ENCODE measurements around the gene PRKCA.

PRKCA gene

GRCh38 chr17:66750781-66751543, 448.5 kb downstream of the PRKCA start:
- no peak overlapping the region for H2AFZ ChIP-seq (ENCODE audit: low read depth, low read length)
- H3K79me2 ChIP-seq (ENCODE audit: low read length): no peaks in the 10 kb centered on the region
- no peak overlapping the region for H3K9ac ChIP-seq (ENCODE audit: low read length)
- H3K4me1 ChIP-seq (ENCODE audit: low read length): no peaks in the 10 kb centered on the region
- no peak overlapping the region for H3K27ac ChIP-seq (ENCODE audit: low read length)
- no peaks in the 10 kb centered on the region for H3K36me3 ChIP-seq (replicated peaks; ENCODE audit: low read depth, low read length)
- no peaks in the 10 kb centered on the region for H3K27me3 ChIP-seq (ENCODE audit: low read depth, low read length)
- H3K4me2 ChIP-seq (ENCODE audit: low read length): no peak overlapping the region
- no peak overlapping the region for H3K4me3 ChIP-seq (ENCODE audit: low read length)
- H4K20me1 ChIP-seq (ENCODE audit: insufficient read depth, low read length): no peaks in the 10 kb centered on the region
- TF ChIP-seq EZH2phosphoT487 (IDR thresholded peaks at IDR 0.05; ENCODE audit: low read depth) (no peak), CTCF (IDR thresholded peaks at IDR 0.05; ENCODE audit: low read depth, low read length) (no peak)
- no peaks in the 10 kb centered on the region for H3K9me3 ChIP-seq (ENCODE audit: insufficient read depth, low read length)

GRCh38 chr17:66751771-66752170, 449.4 kb downstream of the PRKCA start:
- H3K4me3 ChIP-seq (ENCODE audit: low read length): no peak overlapping the region
- TF ChIP-seq CTCF (IDR thresholded peaks at IDR 0.05; ENCODE audit: low read depth, low read length): no peak
- no peak for TF ChIP-seq EZH2phosphoT487 (IDR thresholded peaks at IDR 0.05; ENCODE audit: low read depth)
- H3K79me2 ChIP-seq (ENCODE audit: low read length): no peaks in the 10 kb centered on the region
- no peak overlapping the region for H3K27ac ChIP-seq (ENCODE audit: low read length)
- no peaks in the 10 kb centered on the region for H3K36me3 ChIP-seq (replicated peaks; ENCODE audit: low read depth, low read length)
- no peaks in the 10 kb centered on the region for H4K20me1 ChIP-seq (ENCODE audit: insufficient read depth, low read length)
- no peak overlapping the region for H3K4me2 ChIP-seq (ENCODE audit: low read length)
- H3K4me1 ChIP-seq (ENCODE audit: low read length): no peaks in the 10 kb centered on the region
- no peaks in the 10 kb centered on the region for H3K27me3 ChIP-seq (ENCODE audit: low read depth, low read length)
- no peak overlapping the region for H3K9ac ChIP-seq (ENCODE audit: low read length)
- no peaks in the 10 kb centered on the region for H3K9me3 ChIP-seq (ENCODE audit: insufficient read depth, low read length)
- H2AFZ ChIP-seq (ENCODE audit: low read depth, low read length): no peak overlapping the region

GRCh38 chr17:66752411-66752810, 450.0 kb downstream of the PRKCA start:
- Histone ChIP-seq H3K9me3 (ENCODE audit: insufficient read depth, low read length) (no peaks in the 10 kb centered on the region), H3K79me2 (ENCODE audit: low read length) (no peaks in the 10 kb centered on the region), H4K20me1 (ENCODE audit: insufficient read depth, low read length) (no peaks in the 10 kb centered on the region), H3K9ac (ENCODE audit: low read length) (no peak overlapping the region), H3K27ac (ENCODE audit: low read length) (no peak overlapping the region), H2AFZ (ENCODE audit: low read depth, low read length) (no peak overlapping the region), H3K36me3 (replicated peaks; ENCODE audit: low read depth, low read length) (no peaks in the 10 kb centered on the region), H3K4me3 (ENCODE audit: low read length) (no peak overlapping the region), H3K27me3 (ENCODE audit: low read depth, low read length) (no peaks in the 10 kb centered on the region), H3K4me1 (ENCODE audit: low read length) (no peaks in the 10 kb centered on the region), H3K4me2 (ENCODE audit: low read length) (no peak overlapping the region)
- TF ChIP-seq EZH2phosphoT487 (IDR thresholded peaks at IDR 0.05; ENCODE audit: low read depth) (no peak), CTCF (IDR thresholded peaks at IDR 0.05; ENCODE audit: low read depth, low read length) (no peak)

DNA sequence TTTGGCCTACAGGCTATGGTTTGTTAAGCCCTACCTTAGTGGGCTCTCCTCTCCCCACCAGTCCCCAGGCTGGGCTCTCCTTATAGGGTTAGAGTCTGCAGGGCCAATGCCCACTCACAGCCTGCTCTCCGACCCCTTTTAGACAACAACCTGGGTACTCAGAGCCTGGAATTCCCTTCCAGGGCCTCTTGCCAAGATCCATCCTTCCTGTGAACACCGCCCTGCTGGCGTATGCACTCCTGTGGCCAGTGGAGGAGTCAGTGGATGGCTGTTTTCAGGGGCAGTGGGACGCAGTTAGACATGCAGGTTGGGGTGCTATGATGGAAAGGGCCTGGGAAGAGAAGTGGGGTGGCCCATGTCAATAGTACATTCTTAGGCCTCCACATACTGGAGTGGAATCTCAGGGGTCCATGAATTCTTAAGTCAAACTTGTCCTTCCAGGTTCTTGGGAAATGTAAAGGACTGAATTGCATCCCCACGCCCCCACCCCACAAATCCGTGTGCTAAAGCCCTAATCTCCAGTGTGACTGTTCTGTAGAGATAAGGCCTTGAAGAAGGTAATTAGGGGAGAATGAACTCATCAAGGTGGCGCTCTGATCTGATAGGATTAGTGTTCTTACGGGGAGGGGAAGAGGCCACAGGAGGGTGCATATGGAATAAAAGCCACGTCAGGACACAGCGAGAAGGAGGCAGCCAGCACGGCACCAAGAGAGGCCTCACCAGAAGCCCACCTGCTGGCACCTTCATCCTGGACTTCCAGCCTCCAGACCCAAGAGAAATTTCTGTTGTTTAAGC, 450.9 kb downstream of the PRKCA start:
- no peak overlapping the region for H3K9ac ChIP-seq (ENCODE audit: low read length)
- H3K79me2 ChIP-seq (ENCODE audit: low read length): no peaks in the 10 kb centered on the region
- no peaks in the 10 kb centered on the region for H3K36me3 ChIP-seq (replicated peaks; ENCODE audit: low read depth, low read length)
- H3K4me1 ChIP-seq (ENCODE audit: low read length): no peaks in the 10 kb centered on the region
- no peak overlapping the region for H3K4me2 ChIP-seq (ENCODE audit: low read length)
- no peaks in the 10 kb centered on the region for H3K27me3 ChIP-seq (ENCODE audit: low read depth, low read length)
- TF ChIP-seq CTCF (IDR thresholded peaks at IDR 0.05; ENCODE audit: low read depth, low read length) (no peak), EZH2phosphoT487 (IDR thresholded peaks at IDR 0.05; ENCODE audit: low read depth) (no peak)
- H3K4me3 ChIP-seq (ENCODE audit: low read length): no peak overlapping the region
- H4K20me1 ChIP-seq (ENCODE audit: insufficient read depth, low read length): no peaks in the 10 kb centered on the region
- no peak overlapping the region for H3K27ac ChIP-seq (ENCODE audit: low read length)
- no peak overlapping the region for H2AFZ ChIP-seq (ENCODE audit: low read depth, low read length)
- no peaks in the 10 kb centered on the region for H3K9me3 ChIP-seq (ENCODE audit: insufficient read depth, low read length)
